ENCODE data around the gene KCNJ11. TPM values are rescaled to one million over a fixed set of nuclear protein-coding genes. Genes with fewer than 3 reads are reported as not detected.

Gene KCNJ11
- total and polyA plus RNA-seq, 2 of the 8 experiments (the other 6 are each of a cell fraction or from before 2014, with no cell fraction given) = 3.8 to 6.3 TPM

DNA sequence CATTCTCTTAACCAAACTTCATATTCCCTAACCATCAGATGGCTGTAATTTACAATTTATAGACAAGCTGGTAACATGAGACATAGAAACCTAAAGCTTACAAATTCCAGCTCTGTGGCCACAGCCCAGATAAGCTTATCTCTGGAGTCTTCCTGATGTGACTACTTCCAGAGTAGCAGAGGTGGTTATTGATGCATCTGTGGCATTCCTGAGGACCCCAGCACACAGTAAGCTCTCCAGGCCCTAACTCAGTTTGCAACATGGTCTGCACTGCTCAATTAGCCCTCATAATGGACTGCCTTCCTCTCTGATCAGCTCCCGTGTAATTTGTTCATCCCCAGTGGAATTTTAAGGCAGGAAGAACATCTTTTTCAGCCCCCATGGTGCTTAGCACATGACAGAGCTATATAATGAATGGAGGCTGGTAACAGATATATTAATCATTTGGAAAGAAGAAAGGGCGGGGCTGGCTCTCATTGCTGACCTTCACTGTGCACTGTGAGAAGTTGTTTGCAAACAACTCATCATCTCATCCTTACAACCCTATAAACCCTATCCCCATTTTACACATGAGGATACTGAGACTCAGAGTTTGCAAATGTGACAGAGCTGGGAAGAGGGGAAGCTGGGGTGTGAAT, 30.1 kb upstream of the KCNJ11 start:
- Histone ChIP-seq H3K4ac (replicated peaks; ENCODE audit: insufficient read length, low read depth, low read length) (no peak overlapping the region), H3K23ac (ENCODE audit: insufficient read length) (no peak overlapping the region), H3K79me2 (ENCODE audit: control insufficient read depth in 1 of 2, insufficient read depth in 2 of 2, low read length in 2 of 2) (no peaks in the 10 kb centered on the region), H4K8ac (ENCODE audit: extremely low read depth, insufficient read depth, low read length) (no peak overlapping the region), H3K23me2 (ENCODE audit: low read depth, low read length) (no peaks in the 10 kb centered on the region), H2BK120ac (replicated peaks; ENCODE audit: low read depth, low read length) (no peak overlapping the region), H3K4me3 (ENCODE audit: extremely low read depth in 1 of 4, insufficient read depth in 2 of 4, low read depth in 3 of 4, low read length in 4 of 4) (no peak overlapping the region), H2BK20ac (ENCODE audit: low read length) (no peak overlapping the region), H4K5ac (ENCODE audit: insufficient read length, low read depth, low read length) (no peak overlapping the region), H2AFZ (ENCODE audit: low read length) (no peak overlapping the region), H4K91ac (replicated peaks; ENCODE audit: insufficient read length, low read length) (no peak overlapping the region), H3K56ac (replicated peaks; ENCODE audit: insufficient read length, low read depth, low read length) (no peak overlapping the region), H3K9ac (replicated peaks in 1 of 4; ENCODE audit: extremely low read depth in 1 of 4, low read depth in 3 of 4, low read length in 3 of 4) (no peak overlapping the region), H3K36me3 (ENCODE audit: control insufficient read depth in 2 of 4, insufficient read depth in 4 of 4, low read length in 3 of 4) (no peaks in the 10 kb centered on the region), H2BK15ac (ENCODE audit: low read length) (no peak overlapping the region), H3K27me3 (replicated peaks in 1 of 4; ENCODE audit: control insufficient read depth in 3 of 4, extremely low read depth in 1 of 4, insufficient read depth in 3 of 4, low read length in 3 of 4) (no peaks in the 10 kb centered on the region; a peak in 2 of 7 replicates), H3K18ac (ENCODE audit: extremely low read depth, low read length) (no peak overlapping the region), H3K27ac (ENCODE audit: low read depth, low read length) (no peak overlapping the region), H2BK12ac (ENCODE audit: low read depth, low read length) (no peak overlapping the region), H3K79me1 (ENCODE audit: low read depth, low read length) (no peaks in the 10 kb centered on the region), H2BK5ac (ENCODE audit: low read depth, low read length) (no peak overlapping the region), H3K4me2 (ENCODE audit: insufficient read depth in 1 of 2, low read depth in 2 of 2, low read length in 2 of 2) (no peak overlapping the region), H3K4me1 (replicated peaks in 1 of 4; ENCODE audit: control insufficient read depth in 3 of 4, insufficient read depth in 4 of 4, low read length in 3 of 4) (peaks cover 0 to 5% (median 2%) of the 10 kb centered on the region in 4 experiments; a peak in 2 of 7 replicates), H3K9me3 (ENCODE audit: insufficient read depth in 2 of 2, low read depth in 1 of 2, low read length in 1 of 2) (no peaks in the 10 kb centered on the region), H3K14ac (ENCODE audit: insufficient read length) (no peak overlapping the region), H4K20me1 (replicated peaks in 1 of 2; ENCODE audit: control insufficient read depth in 1 of 2, insufficient read depth in 2 of 2, low read length in 2 of 2) (peaks cover 0 to 1% of the 10 kb centered on the region in 2 experiments), H2AK5ac (ENCODE audit: low read depth, low read length) (no peak overlapping the region)
- ChIA-PET POLR2A (ENCODE audit: partially characterized antibody) (interaction anchor here (1.2 kb wide), 3 partner anchors 8 to 34 kb away, joined by 3 read pairs; no protein-coding TSS in a partner anchor), CTCF (ENCODE audit: partially characterized antibody) (interaction anchor here (0.7 to 4.9 kb wide), 22 partner anchors 12 to 446 kb away, joined by 3 to 25 read pairs (median 4); partner anchors contain the start of gene ABCC8)
- WGBS, 2 experiments (ENCODE audit: extremely low coverage in 1 of 2, insufficient coverage in 1 of 2, insufficient read length in 1 of 2, insufficient replicate concordance in 2 of 2, low coverage in 1 of 2, low lambda C conversion rate in 2 of 2, missing lambda C conversion rate in 1 of 2) = 83% methylated on average over 2 of the region's 2 CpGs; no CpG with 5 or more reads in 1 of the 2 experiments
- TF ChIP-seq FOSL1 (IDR thresholded peaks at IDR 0.05; ENCODE audit: insufficient read depth, low read depth, low read length) (no peak), MAFK (IDR thresholded peaks at IDR 0.05; ENCODE audit: low read depth, low read length) (no peak), KDM1A (IDR thresholded peaks at IDR 0.05; ENCODE audit: borderline replicate concordance, low read length) (no peak), CHD2 (IDR thresholded peaks at IDR 0.05; ENCODE audit: low read length) (no peak), CBX8 (IDR thresholded peaks at IDR 0.05; ENCODE audit: borderline replicate concordance, low read depth, low read length) (no peak), RBBP5 (IDR thresholded peaks at IDR 0.05; ENCODE audit: borderline replicate concordance, low read depth, low read length) (no peak), BRCA1 (IDR thresholded peaks at IDR 0.05; ENCODE audit: low read depth, low read length) (no peak), SIN3A (conservative IDR thresholded peaks at IDR 0.05 in 1 of 2, IDR thresholded peaks at IDR 0.05 in 1 of 2; ENCODE audit: low read depth in 1 of 2, low read length in 2 of 2) (no peak), SP4 (IDR thresholded peaks at IDR 0.05; ENCODE audit: low read length) (no peak), JUND (IDR thresholded peaks at IDR 0.05; ENCODE audit: low read length) (no peak), SAP30 (IDR thresholded peaks at IDR 0.05; ENCODE audit: insufficient read depth, insufficient replicate concordance, low read length) (no peak), BCL11A (IDR thresholded peaks at IDR 0.05; ENCODE audit: low read depth in 2 of 2, low read length in 2 of 2) (no peak), POU5F1 (IDR thresholded peaks at IDR 0.05; ENCODE audit: low read depth, low read length) (no peak), ZNF274 (IDR thresholded peaks at IDR 0.05; ENCODE audit: borderline replicate concordance, extremely low read depth, low read length) (no peak)
- no peak for FAIRE-seq
- DNase-seq (ENCODE audit: low read depth in 1 of 2, low spot score in 2 of 2) = no peak
